Keratinocyte (primary cell): ENCODE results near the gene INPP5A. TPM values are rescaled to one million over a fixed set of nuclear protein-coding genes. Genes with fewer than 3 reads are reported as not detected.

ENCODE experiments used
- DNase-seq: peaks from one replicate; pipeline ENCODE4 v3.0.0-alpha.2; 2011; ENCODE audit warnings: low read depth, missing footprints, low spot score
- FAIRE-seq: peaks from 2 replicates; lab custom pipeline; 2011; peaks lifted over from hg19 to GRCh38; lab: Jason Lieb, UNC
- H2AFZ ChIP-seq: 2 replicates; pipeline ENCODE4 v1.6.0; 2012; ENCODE audit warnings: low read length, control low read depth, inconsistent platforms; ENCODE audit not compliant: control insufficient read depth
- H3K27ac ChIP-seq: 2 replicates; pipeline ENCODE4 v1.5.1; 2011; ENCODE audit warnings: low read length; ENCODE audit not compliant: control insufficient read depth, insufficient read depth
- H3K27me3 ChIP-seq: 3 replicates; pipeline ENCODE4 v1.6.0; 2011; ENCODE audit warnings: low read length; ENCODE audit not compliant: control insufficient read depth, insufficient read depth; ENCODE audit errors: extremely low read depth
- H3K36me3 ChIP-seq, 2 experiments: 2 replicates in 1 of 2; 3 replicates in 1 of 2; pipeline ENCODE4 v1.5.1; 2011; ENCODE audit warnings: low read length in 2 of 2, mild to moderate bottlenecking in 1 of 2; ENCODE audit not compliant: control insufficient read depth in 2 of 2, insufficient read depth in 2 of 2; ENCODE audit errors: extremely low read depth in 1 of 2
- H3K4me1 ChIP-seq: 3 replicates; pipeline ENCODE4 v1.5.1; 2011; ENCODE audit warnings: low read length; ENCODE audit not compliant: control insufficient read depth, insufficient read depth; ENCODE audit errors: extremely low read depth
- H3K4me2 ChIP-seq: 3 replicates; pipeline ENCODE4 v1.6.0; 2011; ENCODE audit warnings: low read depth, low read length; ENCODE audit not compliant: control insufficient read depth, insufficient read depth; ENCODE audit errors: extremely low read depth
- H3K4me3 ChIP-seq, 3 experiments: fragments of 200-600 bp in 1 of 3; sonication (generic) in 1 of 3; 2 replicates in 2 of 3; 3 replicates in 1 of 3; pipeline ENCODE4 v1.5.1; 2011 to 2016; ENCODE audit warnings: low read length in 3 of 3, mild to moderate bottlenecking in 3 of 3, control low read depth in 2 of 3, inconsistent platforms in 1 of 3, low read depth in 1 of 3, mixed read lengths in 1 of 3, mixed run types in 1 of 3, moderate library complexity in 1 of 3; ENCODE audit not compliant: control insufficient read depth in 2 of 3, insufficient read depth in 2 of 3; ENCODE audit errors: extremely low read depth in 1 of 3
- H3K79me2 ChIP-seq: 2 replicates; pipeline ENCODE4 v1.6.0; 2012; ENCODE audit warnings: low read length; ENCODE audit not compliant: control insufficient read depth, insufficient read depth
- H3K9ac ChIP-seq: 3 replicates; pipeline ENCODE4 v1.6.0; 2011; ENCODE audit warnings: low read length; ENCODE audit not compliant: control insufficient read depth, insufficient read depth; ENCODE audit errors: extremely low read depth
- H3K9me1 ChIP-seq: 3 replicates; pipeline ENCODE4 v1.6.0; 2011; ENCODE audit warnings: low read length; ENCODE audit not compliant: control insufficient read depth, insufficient read depth; ENCODE audit errors: extremely low read depth
- H3K9me3 ChIP-seq: 2 replicates; pipeline ENCODE4 v1.5.1; 2012; ENCODE audit warnings: low read depth, low read length; ENCODE audit not compliant: control insufficient read depth
- H4K20me1 ChIP-seq: 3 replicates; pipeline ENCODE4 v1.6.0; 2011; ENCODE audit warnings: low read length; ENCODE audit not compliant: control insufficient read depth, insufficient read depth; ENCODE audit errors: extremely low read depth
- CTCF ChIP-seq, 3 experiments: IDR thresholded peaks in 1 of 3; conservative IDR thresholded peaks in 1 of 3; optimal IDR thresholded peaks in 1 of 3; 2 replicates in 2 of 3; 3 replicates in 1 of 3; pipeline versions ENCODE3 to v1.5.1; 2011; ENCODE audit warnings: low read length in 3 of 3, mild to moderate bottlenecking in 3 of 3, moderate library complexity in 2 of 3, control low read depth in 1 of 3, inconsistent platforms in 1 of 3; ENCODE audit not compliant: insufficient read depth in 2 of 3; ENCODE audit errors: extremely low read depth in 1 of 3
- EZH2 ChIP-seq: IDR thresholded peaks from one replicate; pipeline ENCODE4 v1.6.1; 2012; ENCODE audit warnings: inconsistent platforms, mild to moderate bottlenecking, low read length, moderate library complexity
- dilution Hi-C: fragments of 300-500 bp; cut with MboI; formaldehyde crosslinking; loops from one replicate; pipeline ENCODE4 v1.7.0; 2020; ENCODE audit warnings: low sequenced_read_pairs; ENCODE audit not compliant: extremely low pct_ligation_motif_present
- polyA plus RNA-seq, 5 experiments: library from polyadenylated mRNA; depleted of rRNA in 3 of 5; stranded (reverse) in 3 of 5; stranded (forward) in 1 of 5; unstranded in 1 of 5; fragments of >200 nt; gene quantifications; 1 replicate in 1 of 5; 2 replicates in 3 of 5; 3 replicates in 1 of 5; pipeline versions ENCODE4 v1.2.1 to v1.2.3, GENCODE V29; 2011 to 2012; ENCODE audit warnings: missing spikeins in 2 of 5, low read depth in 1 of 5, low replicate concordance in 1 of 5

INPP5A gene
- polyA plus RNA-seq, 1 donor (not counting 4 experiments of a cell fraction or from before 2014, with no cell fraction given): 11.2 TPM

DNA sequence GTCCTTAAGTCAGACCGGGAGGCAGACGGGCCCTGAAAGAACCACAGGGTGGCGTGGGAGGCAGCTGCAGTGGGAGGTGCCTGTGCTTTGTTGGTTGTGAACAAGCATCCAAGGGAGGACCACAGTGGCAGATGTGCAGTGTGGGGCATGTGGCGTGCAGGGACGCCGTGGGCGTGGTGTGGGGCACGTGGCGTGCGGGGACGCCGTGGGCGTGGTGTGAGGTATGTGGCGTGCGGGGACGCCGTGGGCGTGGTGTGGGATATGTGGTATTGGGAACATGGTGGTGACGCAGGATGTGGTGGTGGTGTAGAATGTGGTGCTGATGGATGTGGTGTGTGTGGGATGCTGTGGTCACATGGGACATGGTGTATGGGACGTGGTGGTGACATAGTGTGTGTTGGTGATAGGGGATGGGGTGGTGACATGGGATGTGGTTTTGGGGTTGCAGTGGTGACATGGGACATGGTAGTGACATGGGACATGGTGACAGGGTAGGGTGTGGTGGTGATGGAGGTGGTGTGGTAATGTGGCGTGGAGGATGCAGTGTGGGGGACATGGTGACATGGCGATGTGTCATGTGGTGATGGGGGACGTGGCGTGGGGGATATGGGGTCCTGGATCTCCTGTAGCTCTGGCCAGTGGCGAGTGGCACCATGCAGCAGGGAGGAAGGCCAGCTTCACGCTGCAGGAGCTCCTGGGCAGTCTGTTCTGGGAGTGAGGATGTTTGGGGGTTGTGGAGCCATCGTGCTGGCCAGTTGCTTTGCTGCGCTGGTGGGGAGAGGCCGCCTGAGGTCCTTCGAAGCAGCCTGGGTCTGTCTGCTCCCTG, 78.8 kb downstream of the INPP5A start:
- Histone ChIP-seq H3K9me1 (no peaks in the 10 kb centered on the region), H3K9me3 (peaks cover 3% of the 10 kb centered on the region), H3K36me3 (no peaks in the 10 kb centered on the region), H3K4me2 (no peak overlapping the region), H3K27me3 (no peaks in the 10 kb centered on the region), H4K20me1 (no peaks in the 10 kb centered on the region), H3K27ac (no peak overlapping the region), H3K4me1 (no peaks in the 10 kb centered on the region), H3K9ac (no peak overlapping the region), H3K79me2 (no peaks in the 10 kb centered on the region), H2AFZ (no peak overlapping the region), H3K4me3 (no peak overlapping the region)
- FAIRE-seq: no peak
- TF ChIP-seq CTCF (optimal IDR thresholded peaks at IDR 0.05 in 1 of 3, IDR thresholded peaks at IDR 0.05 in 1 of 3, conservative IDR thresholded peaks at IDR 0.05 in 1 of 3; ENCODE audit: extremely low read depth in 1 of 3, insufficient read depth in 2 of 3, low read length in 3 of 3) (no peak), EZH2 (no peak)
- dilution Hi-C loops: no loop called here
- no peak for DNase-seq

- H2AFZ ChIP-seq: no peak overlapping the region
- no peak overlapping the region for H3K9ac ChIP-seq
- H3K27me3 ChIP-seq: no peaks in the 10 kb centered on the region
- DNase-seq (no peak), FAIRE-seq (no peak)
- TF ChIP-seq CTCF (optimal IDR thresholded peaks at IDR 0.05 in 1 of 3, IDR thresholded peaks at IDR 0.05 in 1 of 3, conservative IDR thresholded peaks at IDR 0.05 in 1 of 3; ENCODE audit: extremely low read depth in 1 of 3, insufficient read depth in 2 of 3, low read length in 3 of 3) (no peak), EZH2 (no peak)
- no peak overlapping the region for H3K4me3 ChIP-seq
- no peaks in the 10 kb centered on the region for H3K9me1 ChIP-seq
- no peak overlapping the region for H3K27ac ChIP-seq
- no peaks in the 10 kb centered on the region for H4K20me1 ChIP-seq
- H3K9me3 ChIP-seq: peaks cover 3% of the 10 kb centered on the region
- H3K4me2 ChIP-seq: no peak overlapping the region
- no peaks in the 10 kb centered on the region for H3K36me3 ChIP-seq
- dilution Hi-C loops: no loop called here
- H3K79me2 ChIP-seq: no peaks in the 10 kb centered on the region
- no peaks in the 10 kb centered on the region for H3K4me1 ChIP-seq
Measured at GRCh38 chr10:132616996-132617736, 79.6 kb downstream of the INPP5A start.
